HG03558 (cell line): ENCODE results near the gene ZP4.

Source experiments
- ATAC-seq: cut with Tn5 transposase; IDR thresholded peaks from one replicate; pipeline ENCODE4 v1.9.1; 2021; ENCODE audit warnings: moderate number of reproducible peaks; ENCODE audit not compliant: unreplicated experiment; ENCODE audit errors: extremely low read depth

Gene ZP4, protein sequence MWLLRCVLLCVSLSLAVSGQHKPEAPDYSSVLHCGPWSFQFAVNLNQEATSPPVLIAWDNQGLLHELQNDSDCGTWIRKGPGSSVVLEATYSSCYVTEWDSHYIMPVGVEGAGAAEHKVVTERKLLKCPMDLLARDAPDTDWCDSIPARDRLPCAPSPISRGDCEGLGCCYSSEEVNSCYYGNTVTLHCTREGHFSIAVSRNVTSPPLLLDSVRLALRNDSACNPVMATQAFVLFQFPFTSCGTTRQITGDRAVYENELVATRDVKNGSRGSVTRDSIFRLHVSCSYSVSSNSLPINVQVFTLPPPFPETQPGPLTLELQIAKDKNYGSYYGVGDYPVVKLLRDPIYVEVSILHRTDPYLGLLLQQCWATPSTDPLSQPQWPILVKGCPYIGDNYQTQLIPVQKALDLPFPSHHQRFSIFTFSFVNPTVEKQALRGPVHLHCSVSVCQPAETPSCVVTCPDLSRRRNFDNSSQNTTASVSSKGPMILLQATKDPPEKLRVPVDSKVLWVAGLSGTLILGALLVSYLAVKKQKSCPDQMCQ

DNA sequence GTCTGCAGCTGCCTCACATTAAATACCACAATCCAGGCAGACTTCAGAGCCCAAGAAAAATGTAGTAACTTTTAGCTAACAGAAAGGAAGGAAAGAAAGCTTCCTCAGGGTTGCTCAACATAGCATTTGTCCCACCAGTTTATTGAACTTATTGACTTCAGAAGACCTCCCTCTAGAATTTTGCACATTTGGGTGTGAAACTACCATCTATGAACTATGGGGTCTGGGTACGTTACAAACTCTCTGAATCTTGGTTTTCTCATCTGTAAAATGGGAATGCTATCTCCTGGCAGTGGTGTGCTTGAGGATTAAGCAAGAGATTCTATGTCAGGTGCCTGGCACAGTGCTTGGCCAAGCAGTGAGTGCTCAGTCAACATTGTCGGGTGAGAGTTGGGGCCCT, at the start of gene ZP4:
TSS of gene ZP4 (minus strand) at position 101 of the 400 bp plus-strand sequence. CDS start 287 bp downstream, outside the sequence.
- ATAC-seq: no peak

DNA sequence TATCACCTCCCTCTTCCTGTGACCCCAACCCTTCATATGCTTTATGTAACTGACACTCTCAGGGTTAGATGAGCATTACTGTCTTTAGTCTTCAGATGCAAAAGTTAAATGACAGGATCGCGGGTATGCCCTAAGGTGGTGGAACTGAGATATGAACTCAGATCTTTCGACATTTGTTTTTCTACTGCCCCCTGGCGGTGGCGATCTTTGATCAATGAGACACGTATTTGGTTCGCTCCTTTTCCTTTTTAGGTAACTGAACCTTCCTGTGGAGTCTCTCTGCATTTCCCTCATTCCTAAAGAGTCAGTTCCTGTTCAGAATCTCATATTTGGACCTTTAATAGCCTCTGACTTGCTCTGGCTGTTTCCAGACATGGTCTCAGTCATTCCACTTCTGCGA, 47.8 kb upstream of the ZP4 start:
- ATAC-seq: no peak

DNA sequence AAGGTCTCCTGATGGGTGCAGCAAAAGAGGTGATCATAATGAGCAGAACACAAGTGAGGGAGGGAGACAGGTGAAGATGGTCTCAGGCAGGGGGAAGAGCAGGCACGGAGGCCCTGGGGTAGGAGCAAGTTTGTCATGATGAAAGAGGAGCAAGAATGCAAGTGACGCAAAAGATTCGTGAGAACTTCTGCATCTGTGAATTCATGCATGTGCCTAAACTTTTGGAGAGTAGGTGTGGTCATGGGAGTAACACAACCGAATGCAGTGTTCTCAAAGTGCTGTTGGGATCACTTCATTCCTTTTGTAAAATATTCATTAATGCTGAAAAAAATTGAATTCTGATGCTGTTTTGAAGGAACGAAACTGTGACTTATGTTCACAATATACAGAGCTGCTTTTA, 47.3 kb upstream of the ZP4 start:
- no peak for ATAC-seq

DNA sequence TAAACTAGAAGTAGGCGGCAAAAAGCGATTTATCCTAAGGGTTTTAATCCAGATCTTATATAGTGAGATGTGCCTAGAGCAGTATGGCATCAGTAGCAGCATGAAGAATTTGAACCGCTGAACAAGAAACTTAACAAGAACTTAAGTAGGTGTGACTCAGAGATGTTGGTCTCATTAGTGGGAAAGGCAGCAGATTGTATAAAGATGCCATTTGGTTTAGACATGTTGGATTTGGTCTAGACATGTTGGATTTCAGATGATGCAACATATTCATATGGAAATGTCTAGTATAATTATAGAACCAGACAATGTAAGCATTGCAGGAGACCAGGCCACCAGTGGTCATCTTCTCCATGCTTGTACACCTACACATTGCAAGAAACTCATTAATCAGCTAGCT, 42.1 kb upstream of the ZP4 start:
- ATAC-seq: no peak

DNA sequence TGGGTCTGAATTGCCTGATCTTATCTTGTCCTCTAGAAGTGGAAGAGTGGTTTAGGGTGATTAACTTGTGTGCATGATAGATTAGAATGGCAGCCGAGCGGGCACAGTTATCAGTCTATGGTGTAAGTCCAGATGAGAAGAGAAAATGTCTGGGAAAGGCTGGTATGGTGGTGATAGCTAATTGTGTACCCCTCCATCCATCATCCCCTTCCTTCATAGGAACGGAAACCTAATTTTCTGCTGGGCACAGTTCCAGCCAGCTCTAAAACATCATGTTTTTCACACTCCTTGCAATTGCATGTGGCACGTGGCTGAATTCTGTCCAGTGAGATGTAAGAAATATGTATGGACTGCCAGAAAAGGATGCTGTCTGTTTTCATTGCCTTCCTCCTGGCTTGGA, 40.9 kb upstream of the ZP4 start:
- ATAC-seq: no peak

DNA sequence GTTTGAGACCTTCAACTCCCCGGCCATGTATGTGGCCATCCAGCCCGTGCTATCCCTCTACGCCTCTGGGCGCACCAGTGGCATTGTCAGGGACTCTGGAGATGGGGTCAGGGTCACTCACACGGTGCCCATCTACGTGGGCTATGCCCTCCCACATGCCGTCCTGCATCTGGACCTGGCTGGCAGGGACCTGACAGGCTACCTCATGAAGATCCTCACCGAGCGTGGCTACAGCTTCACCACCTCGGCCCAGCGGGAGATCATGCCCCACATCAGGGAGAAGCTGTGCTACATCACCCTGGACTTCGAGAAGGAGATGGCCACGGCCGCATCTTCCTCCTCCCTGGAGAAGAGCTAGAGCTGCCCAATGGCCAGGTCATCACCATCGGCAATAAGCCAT, 36.5 kb upstream of the ZP4 start:
- no peak for ATAC-seq

DNA sequence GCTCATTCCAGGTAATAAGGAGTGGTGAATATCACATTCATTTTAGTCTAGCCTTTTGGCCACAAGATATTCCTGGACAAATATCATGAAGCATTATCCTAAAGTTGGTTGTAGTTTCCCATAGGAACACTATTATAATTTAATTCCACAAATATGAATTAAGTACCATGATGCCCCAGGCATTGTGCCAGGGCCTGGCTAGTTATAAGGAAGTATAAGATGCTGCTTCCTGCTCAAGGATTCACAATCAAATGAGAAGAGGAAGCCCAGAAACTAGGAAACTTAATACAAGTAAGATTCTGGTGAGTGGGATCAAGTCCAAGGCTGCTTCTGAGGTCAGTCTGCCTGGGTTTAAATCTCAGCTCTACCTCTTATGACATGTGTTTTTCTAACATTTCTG, 30.6 kb upstream of the ZP4 start:
- no peak for ATAC-seq

DNA sequence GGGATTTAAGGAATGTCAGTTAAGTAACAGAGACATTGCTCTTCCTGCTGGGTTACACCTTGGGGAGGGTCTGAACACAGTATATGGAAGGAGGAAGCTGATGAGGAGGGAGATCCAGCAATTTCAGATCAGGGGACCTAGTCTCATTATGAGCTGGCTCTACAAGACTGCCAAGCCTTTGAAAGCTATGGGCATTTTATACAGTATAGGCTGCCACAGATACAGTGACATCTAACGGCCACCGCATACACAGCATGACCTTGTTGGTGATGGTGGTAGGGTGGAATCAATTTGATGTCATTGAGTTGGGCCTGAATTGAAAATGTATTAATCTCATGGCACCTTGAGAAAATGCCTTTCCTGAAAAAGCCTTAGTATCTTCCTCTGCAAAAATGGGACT, 22.6 kb upstream of the ZP4 start:
- no peak for ATAC-seq

DNA sequence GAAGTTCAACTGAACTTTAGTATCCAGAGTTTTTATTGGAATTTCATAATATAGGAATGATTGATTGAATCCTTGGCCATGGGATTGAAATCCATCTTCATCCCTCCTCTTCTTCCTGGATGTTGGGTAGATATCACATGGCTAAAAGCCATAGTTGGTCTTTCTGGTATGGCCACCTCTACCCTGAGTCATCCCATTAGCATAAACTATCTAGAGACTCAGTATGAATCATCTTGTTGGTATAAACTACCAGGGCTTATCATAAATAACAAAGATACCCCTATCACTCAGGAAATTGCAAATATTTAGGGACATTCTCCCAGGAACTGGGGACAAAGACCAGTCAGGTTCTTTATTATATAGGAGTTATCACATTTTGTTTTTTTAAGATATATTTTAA, 21.2 kb upstream of the ZP4 start:
- no peak for ATAC-seq

DNA sequence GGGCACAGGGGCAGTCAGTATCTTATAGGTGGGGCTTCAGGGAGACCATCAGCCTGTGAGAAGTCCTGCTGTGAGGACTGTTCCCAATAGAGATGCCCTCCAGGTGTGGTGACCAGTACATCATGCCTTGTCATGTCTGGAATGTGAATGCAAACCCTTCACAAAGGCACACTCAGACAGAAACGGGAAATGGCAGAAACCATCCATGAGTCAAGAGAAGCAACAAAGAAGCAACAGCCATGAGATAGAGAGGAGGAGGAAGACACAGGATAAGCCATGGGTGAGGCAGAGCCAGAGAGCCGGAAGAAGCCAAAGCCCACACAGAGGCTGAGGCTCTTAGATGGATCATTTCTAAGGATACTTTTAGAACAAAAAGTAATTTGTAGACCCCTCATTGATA, 20.1 kb upstream of the ZP4 start:
- no peak for ATAC-seq

DNA sequence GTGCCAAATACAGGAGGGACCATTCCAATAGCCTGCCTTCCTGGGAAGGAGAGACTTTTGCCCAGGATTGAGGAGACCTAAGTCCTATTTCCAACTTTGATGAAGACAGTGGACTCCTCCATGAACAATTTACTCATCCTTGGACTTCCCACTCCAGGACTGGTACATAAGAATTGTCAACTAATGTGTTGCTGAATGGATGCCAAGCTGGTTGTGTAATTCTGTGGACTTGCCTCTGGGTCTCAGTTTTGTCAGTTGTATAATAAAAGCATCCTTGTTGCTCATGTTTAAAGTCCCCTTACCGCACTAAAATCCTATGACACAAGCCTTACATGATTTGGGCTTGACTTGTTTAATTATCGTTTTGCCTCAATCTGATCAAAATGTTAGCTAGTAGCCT, 13.2 kb upstream of the ZP4 start:
- no peak for ATAC-seq

DNA sequence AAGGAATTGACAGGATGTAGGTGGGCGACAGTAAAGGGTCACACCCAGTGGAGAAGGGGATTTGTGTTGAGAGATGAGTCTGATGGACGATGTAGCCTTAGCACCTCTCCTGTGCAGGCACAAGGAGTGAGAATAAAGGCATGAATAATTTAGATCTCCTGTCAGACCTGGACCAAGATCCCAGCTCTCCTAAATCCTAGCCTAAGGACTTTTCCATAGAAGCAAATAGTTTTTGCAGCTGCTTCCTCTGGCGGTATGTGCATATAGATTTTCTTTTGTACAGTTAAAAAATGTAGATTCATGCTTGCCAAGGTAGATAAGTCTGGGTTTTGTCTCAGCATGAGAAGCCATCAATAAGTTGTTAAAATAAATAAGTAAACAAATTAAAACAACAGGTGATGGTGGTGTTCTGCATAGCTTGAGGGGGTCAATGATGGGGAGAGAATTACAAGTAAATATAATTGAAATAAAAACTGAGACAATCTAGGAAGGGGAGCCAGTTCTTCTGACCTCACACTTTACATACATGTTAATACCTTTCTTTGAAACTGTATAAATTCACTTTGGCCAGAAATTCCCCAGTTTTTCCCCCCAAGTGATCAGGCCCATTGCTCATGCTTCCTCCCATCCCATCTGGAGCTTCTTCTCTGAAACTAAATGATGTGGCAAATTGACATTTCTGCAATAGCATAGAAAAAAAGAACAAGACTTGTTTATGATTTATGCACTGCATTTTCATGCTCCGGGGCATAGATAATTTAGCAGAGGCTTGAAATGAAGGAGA, 12.4 kb upstream of the ZP4 start:
- no peak for ATAC-seq

DNA sequence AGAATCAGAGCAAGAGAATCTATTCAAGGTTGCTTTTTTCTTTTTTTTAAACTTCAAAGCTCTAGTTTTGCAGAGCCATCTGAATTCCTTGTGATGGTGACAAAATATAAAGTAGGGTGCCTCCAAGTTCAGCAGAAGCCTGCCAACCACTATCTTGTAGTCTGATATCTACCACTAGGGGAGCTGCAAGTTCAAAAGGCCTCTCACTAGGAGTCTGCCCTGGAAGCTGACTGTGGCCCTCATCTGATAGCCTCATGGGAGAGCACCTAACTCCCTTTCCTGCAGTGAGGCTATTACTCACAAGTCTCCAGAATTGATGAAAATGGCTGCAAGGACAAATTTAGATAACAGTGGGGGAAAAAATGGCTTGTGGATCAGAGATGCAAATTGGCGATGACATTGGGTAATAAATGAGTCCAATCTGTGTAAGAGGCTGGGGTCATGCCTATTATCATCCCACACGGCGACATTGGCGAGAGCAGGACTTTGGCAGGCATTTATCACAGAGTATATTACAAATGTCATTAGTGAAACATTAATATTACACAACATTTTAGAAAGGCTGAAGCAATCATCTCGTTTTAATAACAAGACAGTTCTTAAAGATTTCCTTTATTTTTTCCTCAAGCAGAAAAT, 10.7 kb upstream of the ZP4 start:
- no peak for ATAC-seq

DNA sequence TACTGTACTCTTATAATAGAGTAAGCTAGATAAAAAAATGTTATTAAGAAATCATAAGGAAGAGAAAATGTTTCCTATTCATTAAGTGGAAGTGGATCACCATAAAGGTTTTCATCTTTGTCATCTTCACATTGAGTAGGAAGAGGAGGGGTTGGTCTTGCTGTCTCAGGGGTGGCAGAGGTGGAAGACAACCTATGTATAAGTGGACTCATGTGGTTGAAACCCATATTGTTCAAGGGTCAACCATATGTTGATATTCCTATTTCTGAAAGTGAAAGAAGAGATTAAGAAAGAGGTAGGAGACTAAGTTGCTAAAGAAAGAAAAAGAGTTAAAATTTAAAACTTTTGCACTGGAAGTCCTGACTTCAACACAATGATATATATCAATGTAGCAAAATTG, 4.9 kb upstream of the ZP4 start:
- no peak for ATAC-seq

DNA sequence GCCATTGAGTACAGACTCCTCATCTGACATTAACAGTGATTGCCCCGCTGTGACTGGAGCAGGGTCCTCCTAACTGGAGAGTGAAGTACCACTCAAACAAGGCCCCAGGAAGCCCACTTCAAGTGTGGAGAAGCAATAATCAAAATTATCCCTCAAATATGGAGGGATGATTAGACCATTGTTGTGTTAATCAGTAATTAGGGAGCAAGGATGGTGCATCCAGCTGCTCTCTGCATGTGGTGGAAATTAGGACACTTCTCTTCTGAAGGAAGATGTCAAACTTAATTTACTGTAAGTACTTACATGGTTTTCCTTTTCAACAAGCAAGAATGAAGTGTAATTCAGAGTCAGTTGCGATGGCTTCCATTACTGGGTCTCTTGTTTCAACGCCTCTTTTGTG, 3.4 kb upstream of the ZP4 start:
- no peak for ATAC-seq

DNA sequence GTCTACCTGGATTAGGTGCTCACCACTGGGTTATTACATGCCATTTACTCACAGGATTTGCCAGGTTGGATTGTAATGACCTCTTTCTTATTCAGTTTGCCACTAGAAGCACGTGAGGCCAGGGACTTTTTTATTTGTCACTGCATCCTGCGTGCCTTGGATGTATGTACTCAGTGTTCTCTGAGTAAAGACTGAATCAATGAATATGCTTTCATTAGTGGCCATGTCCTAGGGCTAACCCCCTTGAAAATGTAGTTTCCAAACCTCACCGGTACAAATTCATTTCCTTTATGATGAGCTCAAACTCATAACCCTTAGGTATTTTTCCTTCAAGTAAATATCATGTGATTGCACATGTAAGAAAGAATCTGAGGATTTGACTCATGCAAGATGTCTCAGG, 1.3 kb upstream of the ZP4 start:
- no peak for ATAC-seq

DNA sequence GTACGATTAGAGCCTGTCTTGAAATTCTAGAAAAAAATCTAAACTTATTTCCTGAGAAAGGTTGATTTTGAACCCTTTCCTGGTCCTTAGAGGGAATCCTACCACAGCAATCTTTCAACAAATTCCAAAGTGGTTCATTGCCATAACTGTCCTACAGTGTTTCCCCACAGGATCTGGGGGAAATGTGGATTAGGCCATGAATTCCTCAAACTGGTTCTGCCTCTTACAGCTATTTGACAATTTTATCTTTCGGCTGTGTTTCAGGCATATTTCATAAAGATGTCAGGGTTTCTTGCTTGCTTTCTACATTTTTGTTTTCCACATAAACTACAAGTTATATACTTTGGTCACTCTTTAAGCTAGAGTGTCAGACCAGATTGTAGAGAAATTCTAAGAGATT, 544 bp upstream of the ZP4 start:
- ATAC-seq: no peak

DNA sequence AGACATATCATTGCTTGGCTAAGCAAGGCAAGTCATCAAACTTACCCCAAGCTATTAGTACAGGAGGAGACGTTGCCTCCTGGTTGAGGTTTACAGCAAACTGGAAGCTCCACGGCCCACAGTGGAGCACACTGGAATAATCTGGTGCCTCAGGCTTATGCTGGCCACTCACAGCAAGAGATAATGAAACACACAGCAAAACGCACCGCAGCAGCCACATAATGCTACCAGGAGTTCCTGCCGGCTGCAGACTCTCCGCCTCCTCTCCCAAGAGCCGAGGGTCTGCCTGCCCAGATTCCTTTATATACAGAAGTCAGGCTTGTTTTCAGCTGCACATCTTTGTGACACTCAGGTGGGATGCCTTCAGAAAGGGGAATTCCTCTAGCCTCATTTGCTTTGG, 306 bp downstream of the ZP4 start:
- ATAC-seq: no peak

DNA sequence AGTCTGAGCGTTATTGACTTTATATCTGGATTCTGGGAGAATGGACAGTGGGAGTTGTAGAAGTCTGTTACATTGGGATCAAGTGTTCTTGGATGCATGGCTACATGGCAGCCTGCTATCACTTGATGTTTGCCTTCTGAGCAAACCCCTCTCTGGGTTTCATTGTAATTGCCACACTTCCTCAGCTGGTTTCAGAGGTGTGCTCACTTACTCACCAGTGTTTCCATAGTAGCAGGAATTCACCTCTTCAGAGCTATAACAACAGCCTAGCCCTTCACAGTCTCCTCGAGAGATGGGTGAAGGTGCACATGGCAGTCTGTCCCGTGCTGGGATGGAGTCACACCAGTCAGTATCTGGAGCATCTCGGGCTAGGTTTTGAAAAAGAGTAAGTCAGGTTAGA, 2.6 kb downstream of the ZP4 start:
- ATAC-seq: no peak

DNA sequence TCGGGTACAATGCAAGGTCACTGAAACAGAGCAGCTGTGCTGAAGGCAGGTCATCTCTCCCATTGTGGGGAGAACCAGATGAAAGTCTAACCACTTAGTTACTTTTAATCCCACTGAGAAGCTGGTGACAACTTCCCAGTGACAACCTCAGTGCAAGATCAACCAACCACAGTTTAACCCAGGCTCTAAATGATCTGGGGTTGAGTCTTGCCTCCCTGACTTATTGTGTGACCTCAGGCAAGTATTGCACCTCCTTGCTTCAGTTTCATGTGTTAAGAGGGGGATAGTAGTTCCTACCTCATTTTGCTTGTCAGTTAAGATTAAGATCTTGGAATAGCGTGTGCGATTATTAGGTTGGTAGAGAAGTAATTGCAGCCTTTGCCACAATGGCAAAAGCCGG, 3.2 kb downstream of the ZP4 start:
- ATAC-seq: no peak

DNA sequence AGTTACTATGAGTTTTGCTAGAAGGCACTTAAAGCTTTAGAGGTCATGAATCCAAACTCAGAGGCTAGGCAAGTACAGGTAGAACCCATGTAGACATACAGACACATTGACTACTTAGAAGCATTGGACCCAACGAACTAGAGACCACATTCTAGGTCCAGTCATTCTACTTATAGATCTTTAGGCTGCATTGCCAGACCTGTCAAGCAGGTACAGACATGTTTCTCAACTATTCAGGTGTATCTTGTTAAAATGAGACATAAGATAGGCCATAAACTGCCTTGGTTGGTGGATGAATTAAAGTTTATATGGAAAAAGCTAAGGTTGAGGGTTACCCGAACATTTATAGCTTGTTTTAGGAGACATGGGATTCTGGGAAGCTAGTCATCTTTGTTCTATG, 6.5 kb downstream of the ZP4 start:
- ATAC-seq: no peak
